ENCODE data around the gene RAX. TPM values are rescaled to one million over a fixed set of nuclear protein-coding genes. Genes with fewer than 3 reads are reported as not detected.

Gene RAX
- total RNA-seq, 1 experiment from 2014 or later: 0.37 TPM

DNA sequence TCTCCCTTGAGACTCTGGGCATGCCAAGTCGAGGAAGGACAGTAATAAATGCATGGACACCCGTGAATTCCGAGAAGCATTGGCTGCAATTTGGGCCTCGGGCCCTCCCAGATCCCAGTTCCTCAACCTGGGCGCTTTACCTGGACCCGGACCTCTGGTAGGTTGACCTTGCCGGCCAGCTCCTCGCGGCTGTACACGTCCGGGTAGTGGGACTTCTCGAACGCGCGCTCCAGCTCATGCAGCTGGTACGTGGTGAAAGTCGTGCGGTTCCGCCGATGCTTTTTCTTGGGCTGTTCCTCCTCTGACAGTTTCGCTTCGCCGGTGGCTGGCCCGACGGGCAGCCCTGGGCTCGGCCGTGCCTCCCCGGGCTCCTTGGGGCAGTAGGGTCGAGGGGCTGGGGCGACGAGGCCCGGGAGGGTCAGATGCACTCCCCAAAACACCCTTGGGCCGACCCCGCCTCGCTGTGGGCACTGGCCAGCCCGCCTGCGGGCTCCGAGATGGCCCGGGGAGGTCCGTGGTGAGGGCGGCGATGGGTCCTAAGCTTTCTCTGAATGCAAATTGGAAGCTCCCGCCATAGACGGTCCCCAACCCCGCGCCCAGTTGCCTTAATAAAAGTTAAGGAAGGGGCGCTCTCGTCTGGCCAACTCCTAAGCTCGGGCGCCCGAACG, 899 bp downstream of the RAX start:
- no peak overlapping the region for H2BK20ac ChIP-seq (ENCODE audit: low read depth, low read length, poor library complexity, severe bottlenecking)
- H2BK12ac ChIP-seq (ENCODE audit: insufficient read length, low read depth, low read length): no peak overlapping the region
- H3K9ac ChIP-seq (ENCODE audit: extremely low read depth, insufficient read length, low read length): no peak overlapping the region
- H3K4ac ChIP-seq (ENCODE audit: low read depth, low read length): no peak overlapping the region
- Mint-ChIP-seq H3K36me3 (ENCODE audit: insufficient read depth in 1 of 3, low read depth in 3 of 3) (no peaks in the 10 kb centered on the region), H3K27ac (no peak overlapping the region; a peak in 1 of 7 replicates), H3K4me1 (peaks cover 42 to 47% of the 10 kb centered on the region in 2 experiments), H3K4me3 (peak overlapping the region in 1 of 2 experiments; percentile 68; a peak in 3 of 5 replicates), H3K27me3 (ENCODE audit: low read depth) (peaks cover 97% of the 10 kb centered on the region), H3K9me3 (peaks cover 0 to 5% of the 10 kb centered on the region in 2 experiments; a peak in 1 of 5 replicates)
- no peak for DNase-seq
- H3K79me1 ChIP-seq (ENCODE audit: insufficient read depth, low read depth, low read length, poor library complexity, severe bottlenecking): no peaks in the 10 kb centered on the region
- H4K20me1 ChIP-seq (ENCODE audit: control insufficient read depth, insufficient read depth, insufficient read length): no peaks in the 10 kb centered on the region
- no CpG with 5 or more reads among the region's 52 CpGs for WGBS (ENCODE audit: extremely low coverage, insufficient read length, low lambda C conversion rate)
- no peak overlapping the region for H2BK120ac ChIP-seq (ENCODE audit: low read depth, low read length, poor library complexity, severe bottlenecking)
- H3K14ac ChIP-seq (ENCODE audit: insufficient read depth, low read length): no peak overlapping the region
- no peak overlapping the region for H2BK15ac ChIP-seq (ENCODE audit: low read depth, low read length)
- no peak overlapping the region for H3K23ac ChIP-seq (ENCODE audit: insufficient read length, low read depth, low read length)
- H4K91ac ChIP-seq (ENCODE audit: insufficient read length, low read depth, low read length): no peak overlapping the region
- H3K4me1 ChIP-seq (ENCODE audit: insufficient read depth, low read length): no peaks in the 10 kb centered on the region
- H3K56ac ChIP-seq (ENCODE audit: insufficient read length, low read depth, low read length): no peak overlapping the region
- no peak overlapping the region for H3K27ac ChIP-seq (ENCODE audit: insufficient read length, low read depth, low read length)
- H2BK5ac ChIP-seq (ENCODE audit: insufficient read length, low read length): no peak overlapping the region
- H4K5ac ChIP-seq (ENCODE audit: insufficient read length, low read depth, low read length): no peak overlapping the region
- H2AK5ac ChIP-seq (ENCODE audit: insufficient read length, low read length): no peak overlapping the region
- H3K18ac ChIP-seq (ENCODE audit: insufficient read length, low read depth, low read length): no peak overlapping the region
- TF ChIP-seq, protein P1, sequence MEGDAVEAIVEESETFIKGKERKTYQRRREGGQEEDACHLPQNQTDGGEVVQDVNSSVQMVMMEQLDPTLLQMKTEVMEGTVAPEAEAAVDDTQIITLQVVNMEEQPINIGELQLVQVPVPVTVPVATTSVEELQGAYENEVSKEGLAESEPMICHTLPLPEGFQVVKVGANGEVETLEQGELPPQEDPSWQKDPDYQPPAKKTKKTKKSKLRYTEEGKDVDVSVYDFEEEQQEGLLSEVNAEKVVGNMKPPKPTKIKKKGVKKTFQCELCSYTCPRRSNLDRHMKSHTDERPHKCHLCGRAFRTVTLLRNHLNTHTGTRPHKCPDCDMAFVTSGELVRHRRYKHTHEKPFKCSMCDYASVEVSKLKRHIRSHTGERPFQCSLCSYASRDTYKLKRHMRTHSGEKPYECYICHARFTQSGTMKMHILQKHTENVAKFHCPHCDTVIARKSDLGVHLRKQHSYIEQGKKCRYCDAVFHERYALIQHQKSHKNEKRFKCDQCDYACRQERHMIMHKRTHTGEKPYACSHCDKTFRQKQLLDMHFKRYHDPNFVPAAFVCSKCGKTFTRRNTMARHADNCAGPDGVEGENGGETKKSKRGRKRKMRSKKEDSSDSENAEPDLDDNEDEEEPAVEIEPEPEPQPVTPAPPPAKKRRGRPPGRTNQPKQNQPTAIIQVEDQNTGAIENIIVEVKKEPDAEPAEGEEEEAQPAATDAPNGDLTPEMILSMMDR (conservative IDR thresholded peaks at IDR 0.05): no peak
- H3K79me2 ChIP-seq (ENCODE audit: insufficient read depth, low read length): no peaks in the 10 kb centered on the region
- H4K8ac ChIP-seq (replicated peaks; ENCODE audit: insufficient read length, low read depth, low read length): no peak overlapping the region
- no peaks in the 10 kb centered on the region for H3K9me3 ChIP-seq (ENCODE audit: control insufficient read depth, low read depth, low read length)
- peaks cover 18% of the 10 kb centered on the region for H3K23me2 ChIP-seq (ENCODE audit: insufficient read length, low read depth, low read length, poor library complexity, severe bottlenecking)
- peaks cover 80% of the 10 kb centered on the region for H3K27me3 ChIP-seq (ENCODE audit: insufficient read depth, low read length)
- no peak overlapping the region for H3T11ph ChIP-seq (ENCODE audit: low read length)
- peak overlapping the region; percentile 50 for H3K4me2 ChIP-seq (ENCODE audit: insufficient read depth, insufficient read length, low read length)
- no peak overlapping the region for H2AFZ ChIP-seq (ENCODE audit: low read length)
